Left ventricle myocardium inferior (tissue), 1 donor: ENCODE data around the gene PHB1. TPM values are rescaled to one million over a fixed set of nuclear protein-coding genes. Genes with fewer than 3 reads are reported as not detected.

Experiments
- DNase-seq: peaks from one replicate; pipeline ENCODE4 v3.0.0-alpha.2; 2020
- H3K27ac ChIP-seq: fragments of 200-600 bp; replicated peaks from 2 replicates; pipeline ENCODE4 v1.8.0; 2021
- H3K27me3 ChIP-seq: fragments of 200-600 bp; 2 replicates; pipeline ENCODE4 v1.8.0; 2021; ENCODE audit warnings: low read depth
- H3K36me3 ChIP-seq: fragments of 200-600 bp; 2 replicates; pipeline ENCODE4 v1.8.0; 2021
- H3K4me1 ChIP-seq: fragments of 200-600 bp; 2 replicates; pipeline ENCODE4 v1.8.0; 2021
- H3K4me3 ChIP-seq: fragments of 200-600 bp; 2 replicates; pipeline ENCODE4 v1.8.0; 2021; ENCODE audit warnings: mild to moderate bottlenecking, moderate library complexity
- H3K9me3 ChIP-seq: fragments of 200-600 bp; replicated peaks from 2 replicates; pipeline ENCODE4 v1.8.0; 2021
- intact Hi-C: fragments of 100-400 bp; cut with micrococcal nuclease; formaldehyde crosslinking; loops from one replicate; pipeline ENCODE4 v1.11.0; 2022
- total RNA-seq: library from RNA; stranded (reverse); fragmentation: NEBNext Ultra II Directional; extraction: Animal tissue kit (Norgen Biotek cat#: 25700); gene quantifications from one replicate; pipeline ENCODE4 v1.2.1, GENCODE V29; 2021
- TF ChIP-seq, protein P1 (sequence below): fragments of 200-600 bp; IDR thresholded peaks from 2 replicates; pipeline ENCODE4 v1.8.0; 2021; ENCODE audit warnings: antibody characterized with exemption, mild to moderate bottlenecking, borderline replicate concordance
- donor health status: DM: no; HTN: yes; CAD: no; lungs with severe emphysema.

PHB1 gene
- total RNA-seq, 1 donor from 2014 or later: 217 TPM

DNA sequence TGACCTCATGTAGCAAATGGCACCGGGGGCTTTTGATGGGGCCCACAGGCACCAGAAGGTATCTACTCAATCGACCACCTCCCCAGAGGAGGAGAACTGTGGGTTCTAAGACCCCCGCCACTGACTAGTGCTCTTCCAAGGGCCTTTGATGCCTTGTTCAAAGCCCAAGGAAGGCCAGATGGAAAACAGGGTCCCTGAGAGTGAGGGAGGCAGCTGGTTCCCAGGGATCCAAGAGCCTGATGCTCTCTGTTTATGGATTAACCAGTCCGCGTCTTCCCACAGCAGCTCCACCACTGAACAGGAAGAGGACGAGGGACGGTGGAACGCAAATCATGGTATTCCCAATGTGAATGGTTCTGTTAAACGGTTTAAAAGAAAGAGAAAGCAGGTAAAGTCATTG is 7.6 kb downstream of the PHB1 start:
- Histone ChIP-seq H3K9me3 (no peaks in the 10 kb centered on the region), H3K27ac (no peak overlapping the region), H3K4me1 (peaks cover 9% of the 10 kb centered on the region), H3K36me3 (peaks cover 93% of the 10 kb centered on the region), H3K4me3 (no peak overlapping the region), H3K27me3 (no peaks in the 10 kb centered on the region)
- no peak for DNase-seq
- intact Hi-C loops: no loop called here
- TF ChIP-seq, protein P1, sequence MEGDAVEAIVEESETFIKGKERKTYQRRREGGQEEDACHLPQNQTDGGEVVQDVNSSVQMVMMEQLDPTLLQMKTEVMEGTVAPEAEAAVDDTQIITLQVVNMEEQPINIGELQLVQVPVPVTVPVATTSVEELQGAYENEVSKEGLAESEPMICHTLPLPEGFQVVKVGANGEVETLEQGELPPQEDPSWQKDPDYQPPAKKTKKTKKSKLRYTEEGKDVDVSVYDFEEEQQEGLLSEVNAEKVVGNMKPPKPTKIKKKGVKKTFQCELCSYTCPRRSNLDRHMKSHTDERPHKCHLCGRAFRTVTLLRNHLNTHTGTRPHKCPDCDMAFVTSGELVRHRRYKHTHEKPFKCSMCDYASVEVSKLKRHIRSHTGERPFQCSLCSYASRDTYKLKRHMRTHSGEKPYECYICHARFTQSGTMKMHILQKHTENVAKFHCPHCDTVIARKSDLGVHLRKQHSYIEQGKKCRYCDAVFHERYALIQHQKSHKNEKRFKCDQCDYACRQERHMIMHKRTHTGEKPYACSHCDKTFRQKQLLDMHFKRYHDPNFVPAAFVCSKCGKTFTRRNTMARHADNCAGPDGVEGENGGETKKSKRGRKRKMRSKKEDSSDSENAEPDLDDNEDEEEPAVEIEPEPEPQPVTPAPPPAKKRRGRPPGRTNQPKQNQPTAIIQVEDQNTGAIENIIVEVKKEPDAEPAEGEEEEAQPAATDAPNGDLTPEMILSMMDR: no peak

- Histone ChIP-seq H3K27me3 (no peaks in the 10 kb centered on the region), H3K36me3 (peaks cover 87% of the 10 kb centered on the region), H3K9me3 (no peaks in the 10 kb centered on the region), H3K4me1 (peaks cover 9% of the 10 kb centered on the region), H3K4me3 (no peak overlapping the region), H3K27ac (no peak overlapping the region)
- no peak for DNase-seq
- intact Hi-C loops: no loop called here
- TF ChIP-seq, protein P1: no peak
Measured at GRCh38 chr17:49406421-49407061, 8.1 kb downstream of the PHB1 start.

DNA sequence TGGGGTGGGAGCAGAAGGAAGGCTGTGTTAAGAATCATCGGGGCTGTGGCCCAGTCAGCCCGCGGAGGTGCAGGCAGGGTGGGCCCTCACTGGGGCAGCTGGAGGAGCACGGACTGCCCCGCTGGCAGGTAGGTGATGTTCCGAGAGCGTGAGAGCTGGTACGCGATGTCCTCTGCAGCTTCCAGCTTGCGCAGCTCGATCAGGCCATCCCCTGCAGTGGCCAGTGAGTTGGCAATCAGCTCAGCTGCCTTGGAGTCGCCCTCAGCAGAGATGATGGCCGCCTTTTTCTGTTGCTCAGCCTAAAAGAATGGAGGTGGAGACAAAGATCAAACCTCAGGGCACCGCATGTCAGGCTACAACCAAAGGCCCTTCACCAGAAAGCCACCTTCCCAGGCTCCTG is 9.8 kb downstream of the PHB1 start:
- H3K4me3 ChIP-seq: no peak overlapping the region
- H3K4me1 ChIP-seq: peaks cover 9% of the 10 kb centered on the region
- intact Hi-C loops: no loop called here
- no peaks in the 10 kb centered on the region for H3K9me3 ChIP-seq
- TF ChIP-seq, protein P1: no peak
- H3K27me3 ChIP-seq: no peaks in the 10 kb centered on the region
- DNase-seq: no peak
- no peak overlapping the region for H3K27ac ChIP-seq
- H3K36me3 ChIP-seq: peaks cover 71% of the 10 kb centered on the region

DNA sequence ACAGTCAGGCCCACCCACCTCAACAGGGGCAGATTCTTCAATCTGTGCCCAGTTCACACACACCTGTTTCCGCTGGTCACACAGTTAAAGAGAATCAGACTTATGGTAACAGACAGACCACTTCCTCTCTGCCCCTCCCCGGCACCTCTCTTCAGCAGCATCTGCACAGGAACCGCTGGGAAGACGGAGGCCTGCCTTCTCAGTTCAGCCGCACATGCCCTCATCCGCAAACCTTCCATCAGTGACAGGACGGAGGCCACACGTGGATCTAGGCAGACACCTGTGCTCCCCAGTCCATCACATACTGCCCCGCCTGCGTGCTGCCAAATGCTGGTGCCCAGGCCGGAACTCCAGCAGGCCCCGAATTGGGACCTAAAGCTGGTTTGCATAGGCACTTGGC is 10.3 kb downstream of the PHB1 start:
- intact Hi-C loops: no loop called here

GRCh38 chr17:49403514-49404289 is 11.0 kb downstream of the PHB1 start:
- peaks cover 9% of the 10 kb centered on the region for H3K4me1 ChIP-seq
- intact Hi-C loops: no loop called here
- no peaks in the 10 kb centered on the region for H3K27me3 ChIP-seq
- no peak overlapping the region for H3K4me3 ChIP-seq
- no peak for DNase-seq
- H3K27ac ChIP-seq: no peak overlapping the region
- H3K36me3 ChIP-seq: peaks cover 59% of the 10 kb centered on the region
- TF ChIP-seq, protein P1: no peak
- no peaks in the 10 kb centered on the region for H3K9me3 ChIP-seq

More for the DNA sequence above, 10.3 kb downstream of the PHB1 start:
- Histone ChIP-seq H3K27me3 (no peaks in the 10 kb centered on the region), H3K4me1 (peaks cover 9% of the 10 kb centered on the region), H3K9me3 (no peaks in the 10 kb centered on the region), H3K36me3 (peaks cover 65% of the 10 kb centered on the region), H3K4me3 (no peak overlapping the region), H3K27ac (no peak overlapping the region)
- DNase-seq: no peak
- TF ChIP-seq, protein P1: no peak
